Ishikawa (cell line): ENCODE results near the gene GPR148.
A peak's percentile ranks its signal among the peaks of the same experiment; 100 is the strongest.

Source experiments
- CEBPB ChIP-seq: IDR thresholded peaks from 2 replicates; pipeline ENCODE4 v1.6.1; 2012
- CREB1 ChIP-seq: IDR thresholded peaks from 2 replicates; pipeline ENCODE4 v1.6.1; 2012; ENCODE audit warnings: low read depth
- EGR1 ChIP-seq: IDR thresholded peaks from 2 replicates; pipeline ENCODE4 v1.6.1; 2012
- EP300 ChIP-seq: IDR thresholded peaks from 2 replicates; pipeline ENCODE4 v1.6.1; 2012; ENCODE audit warnings: borderline replicate concordance
- FOXM1 ChIP-seq: IDR thresholded peaks from 2 replicates; pipeline ENCODE4 v1.6.1; 2012; ENCODE audit warnings: low read depth, borderline replicate concordance
- NFIC ChIP-seq: IDR thresholded peaks from 2 replicates; pipeline ENCODE4 v1.6.1; 2012
- RAD21 ChIP-seq: IDR thresholded peaks from 2 replicates; pipeline ENCODE4 v1.6.1; 2012; ENCODE audit warnings: low read depth
- TAF1 ChIP-seq: IDR thresholded peaks from 2 replicates; pipeline ENCODE4 v1.6.1; 2012; ENCODE audit warnings: low read depth, mild to moderate bottlenecking
- TCF12 ChIP-seq: IDR thresholded peaks from 2 replicates; pipeline ENCODE4 v1.6.1; 2012; ENCODE audit warnings: low read depth
- TEAD4 ChIP-seq: IDR thresholded peaks from 2 replicates; pipeline ENCODE4 v1.6.1; 2012
- USF1 ChIP-seq: IDR thresholded peaks from 2 replicates; pipeline ENCODE4 v1.6.1; 2012
- YY1 ChIP-seq: IDR thresholded peaks from 2 replicates; pipeline ENCODE4 v1.6.1; 2012; ENCODE audit warnings: low read depth
- ZBTB7A ChIP-seq: IDR thresholded peaks from 2 replicates; pipeline ENCODE4 v1.6.1; 2012; ENCODE audit warnings: low read depth
- TF ChIP-seq, protein P1 (sequence below): IDR thresholded peaks from 2 replicates; pipeline ENCODE4 v1.6.1; 2012
- TF ChIP-seq, protein P2 (sequence below): IDR thresholded peaks from 2 replicates; pipeline ENCODE4 v1.6.1; 2012; ENCODE audit warnings: low read depth, mild to moderate bottlenecking

Gene GPR148

GRCh38 chr2:130769343-130769907 is 40.6 kb downstream of the GPR148 start:
- no peak for TF ChIP-seq YY1
- TF ChIP-seq TEAD4: no peak
- TF ChIP-seq FOXM1: no peak
- no peak for TF ChIP-seq RAD21
- TF ChIP-seq, protein P1, sequence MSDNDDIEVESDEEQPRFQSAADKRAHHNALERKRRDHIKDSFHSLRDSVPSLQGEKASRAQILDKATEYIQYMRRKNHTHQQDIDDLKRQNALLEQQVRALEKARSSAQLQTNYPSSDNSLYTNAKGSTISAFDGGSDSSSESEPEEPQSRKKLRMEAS: no peak
- TF ChIP-seq EGR1: no peak
- TF ChIP-seq CEBPB: no peak
- TF ChIP-seq EP300: no peak
- TF ChIP-seq TAF1: no peak
- no peak for TF ChIP-seq NFIC
- no peak for TF ChIP-seq TCF12
- TF ChIP-seq ZBTB7A: no peak
- no peak for TF ChIP-seq CREB1
- no peak for TF ChIP-seq USF1
- TF ChIP-seq, protein P2, sequence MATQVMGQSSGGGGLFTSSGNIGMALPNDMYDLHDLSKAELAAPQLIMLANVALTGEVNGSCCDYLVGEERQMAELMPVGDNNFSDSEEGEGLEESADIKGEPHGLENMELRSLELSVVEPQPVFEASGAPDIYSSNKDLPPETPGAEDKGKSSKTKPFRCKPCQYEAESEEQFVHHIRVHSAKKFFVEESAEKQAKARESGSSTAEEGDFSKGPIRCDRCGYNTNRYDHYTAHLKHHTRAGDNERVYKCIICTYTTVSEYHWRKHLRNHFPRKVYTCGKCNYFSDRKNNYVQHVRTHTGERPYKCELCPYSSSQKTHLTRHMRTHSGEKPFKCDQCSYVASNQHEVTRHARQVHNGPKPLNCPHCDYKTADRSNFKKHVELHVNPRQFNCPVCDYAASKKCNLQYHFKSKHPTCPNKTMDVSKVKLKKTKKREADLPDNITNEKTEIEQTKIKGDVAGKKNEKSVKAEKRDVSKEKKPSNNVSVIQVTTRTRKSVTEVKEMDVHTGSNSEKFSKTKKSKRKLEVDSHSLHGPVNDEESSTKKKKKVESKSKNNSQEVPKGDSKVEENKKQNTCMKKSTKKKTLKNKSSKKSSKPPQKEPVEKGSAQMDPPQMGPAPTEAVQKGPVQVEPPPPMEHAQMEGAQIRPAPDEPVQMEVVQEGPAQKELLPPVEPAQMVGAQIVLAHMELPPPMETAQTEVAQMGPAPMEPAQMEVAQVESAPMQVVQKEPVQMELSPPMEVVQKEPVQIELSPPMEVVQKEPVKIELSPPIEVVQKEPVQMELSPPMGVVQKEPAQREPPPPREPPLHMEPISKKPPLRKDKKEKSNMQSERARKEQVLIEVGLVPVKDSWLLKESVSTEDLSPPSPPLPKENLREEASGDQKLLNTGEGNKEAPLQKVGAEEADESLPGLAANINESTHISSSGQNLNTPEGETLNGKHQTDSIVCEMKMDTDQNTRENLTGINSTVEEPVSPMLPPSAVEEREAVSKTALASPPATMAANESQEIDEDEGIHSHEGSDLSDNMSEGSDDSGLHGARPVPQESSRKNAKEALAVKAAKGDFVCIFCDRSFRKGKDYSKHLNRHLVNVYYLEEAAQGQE: no peak

GRCh38 chr2:130776550-130776949 is 47.7 kb downstream of the GPR148 start:
- TF ChIP-seq, protein P2: no peak
- no peak for TF ChIP-seq TCF12
- TF ChIP-seq CEBPB: no peak
- TF ChIP-seq TEAD4: no peak
- TF ChIP-seq YY1: no peak
- peak; percentile 11; the same call in 1 of the 2 replicates for TF ChIP-seq RAD21
- TF ChIP-seq ZBTB7A: no peak
- TF ChIP-seq FOXM1: no peak

- no peak for TF ChIP-seq ZBTB7A
- TF ChIP-seq CEBPB: no peak
- TF ChIP-seq, protein P2: no peak
- TF ChIP-seq TEAD4: no peak
- TF ChIP-seq, protein P1: no peak
Measured at GRCh38 chr2:130778781-130779180, 49.9 kb downstream of the GPR148 start.
